ENCODE results near the gene NUMB. TPM values are rescaled to one million over a fixed set of nuclear protein-coding genes. Genes with fewer than 3 reads are reported as not detected.
A peak's percentile ranks its signal among the peaks of the same experiment; 100 is the strongest.

Gene NUMB
- total and polyA plus RNA-seq, 2 of the 13 experiments (the other 11 are each of a cell fraction or from before 2014, with no cell fraction given), result 20.3 to 71.1 TPM

DNA sequence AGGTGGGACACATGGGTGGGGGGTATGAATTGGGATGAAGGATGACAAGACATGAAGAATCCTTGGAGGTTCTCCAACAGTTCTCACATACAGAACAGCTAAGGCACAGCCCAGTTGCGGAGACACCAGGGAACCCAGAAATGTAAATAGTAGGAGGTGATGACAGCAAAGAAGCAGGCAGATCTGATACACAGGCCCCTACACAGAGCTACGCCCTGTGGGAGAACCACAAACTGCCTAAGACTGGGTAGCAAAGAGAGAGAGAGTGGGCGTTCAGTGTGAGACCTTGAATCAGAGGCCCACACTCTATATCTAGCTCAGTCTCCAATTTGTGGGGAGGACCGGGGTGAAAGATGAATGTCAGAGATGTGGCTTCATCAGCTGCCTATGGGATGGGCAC lies 9.5 kb upstream of the NUMB start:
- Histone ChIP-seq H3K79me2 (ENCODE audit: insufficient read depth, low read length) (peaks cover 10% of the 10 kb centered on the region), H2AFZ (ENCODE audit: low read length) (no peak overlapping the region), H3K4me2 (ENCODE audit: low read depth, low read length) (no peak overlapping the region), H3K9me3 (ENCODE audit: low read length) (no peaks in the 10 kb centered on the region), H3K27ac (ENCODE audit: extremely low read length, insufficient read depth, low read length) (no peak overlapping the region), H3K9ac (ENCODE audit: insufficient read depth, low read depth, low read length) (no peak overlapping the region), H3K4me3 (replicated peaks in 1 of 3; ENCODE audit: insufficient read depth in 1 of 3, low read depth in 2 of 3, low read length in 3 of 3) (no peak overlapping the region), H4K20me1 (ENCODE audit: insufficient read depth, low read length) (no peaks in the 10 kb centered on the region), H3K36me3 (replicated peaks in 1 of 2; ENCODE audit: control insufficient read depth in 1 of 2, insufficient read depth in 2 of 2, low read length in 2 of 2) (no peaks in the 10 kb centered on the region; a peak in 1 of 5 replicates), H3K27me3 (ENCODE audit: control insufficient read depth in 1 of 2, insufficient read depth in 2 of 2, low read length in 2 of 2) (no peaks in the 10 kb centered on the region), H3K4me1 (ENCODE audit: insufficient read depth, low read length) (peaks cover 55% of the 10 kb centered on the region)
- ChIA-PET CTCF (ENCODE audit: low intra/inter-chr PET ratio, low total read pairs) (no interaction called here), POLR2A (interaction anchor here (3.2 kb wide), 1 partner anchor 9 kb away, joined by 12 read pairs; the partner anchor contains the start of gene NUMB)
- ATAC-seq (no peak), FAIRE-seq (no peak), DNase-seq (ENCODE audit: low spot score) (no peak)
- in situ Hi-C loops (cut with HindIII; ENCODE audit: extremely low pct_ligation_motif_present, low pct_unique_long_range_greater_than_20kb), result loop anchor here (10.0 to 25.0 kb wide), 2 partner anchors 303 to 430 kb away; partner anchors contain the start of gene ZFYVE1
- TF ChIP-seq MED1 (CRISPR knock-in tag; IDR thresholded peaks at IDR 0.05), result no peak
- TF ChIP-seq ATF1 (CRISPR knock-in tag; IDR thresholded peaks at IDR 0.05), result no peak
- BruUV-seq (replicated peaks), result no TSS peak
- intact Hi-C loops (cut with micrococcal nuclease; ENCODE audit: unreplicated experiment), result no loop called here
- WGBS (ENCODE audit: low lambda C conversion rate), result 89% methylated on average over 4 of the region's 4 CpGs

DNA sequence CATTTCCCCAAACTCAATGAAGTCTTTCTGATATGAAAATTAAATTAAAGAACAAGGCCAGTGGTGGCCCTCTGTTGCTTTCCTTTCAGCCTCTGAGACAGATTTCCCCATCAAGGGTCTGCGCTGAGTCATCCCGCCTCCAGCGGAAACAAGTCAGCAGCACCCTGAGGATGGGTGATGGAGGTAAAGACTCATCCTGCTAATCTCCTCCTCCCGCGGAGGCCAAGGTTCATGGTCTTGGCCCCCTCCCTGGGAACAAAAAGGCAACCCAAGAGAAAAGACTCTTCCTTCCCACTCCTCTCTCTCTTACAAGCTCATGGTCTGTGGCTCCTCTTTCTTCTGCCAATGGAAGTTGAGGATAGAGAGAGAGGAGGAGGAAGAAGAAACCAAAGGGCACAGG lies 9.0 kb upstream of the NUMB start:
- ATAC-seq (no peak), DNase-seq (ENCODE audit: low spot score) (no peak), FAIRE-seq (no peak)
- H2AFZ ChIP-seq (ENCODE audit: low read length), result no peak overlapping the region
- intact Hi-C loops (cut with micrococcal nuclease; ENCODE audit: unreplicated experiment) (no loop called here), in situ Hi-C loops (cut with HindIII; ENCODE audit: extremely low pct_ligation_motif_present, low pct_unique_long_range_greater_than_20kb) (loop anchor here (10.0 to 25.0 kb wide), 2 partner anchors 303 to 430 kb away; partner anchors contain the start of gene ZFYVE1)
- TF ChIP-seq, protein P1, sequence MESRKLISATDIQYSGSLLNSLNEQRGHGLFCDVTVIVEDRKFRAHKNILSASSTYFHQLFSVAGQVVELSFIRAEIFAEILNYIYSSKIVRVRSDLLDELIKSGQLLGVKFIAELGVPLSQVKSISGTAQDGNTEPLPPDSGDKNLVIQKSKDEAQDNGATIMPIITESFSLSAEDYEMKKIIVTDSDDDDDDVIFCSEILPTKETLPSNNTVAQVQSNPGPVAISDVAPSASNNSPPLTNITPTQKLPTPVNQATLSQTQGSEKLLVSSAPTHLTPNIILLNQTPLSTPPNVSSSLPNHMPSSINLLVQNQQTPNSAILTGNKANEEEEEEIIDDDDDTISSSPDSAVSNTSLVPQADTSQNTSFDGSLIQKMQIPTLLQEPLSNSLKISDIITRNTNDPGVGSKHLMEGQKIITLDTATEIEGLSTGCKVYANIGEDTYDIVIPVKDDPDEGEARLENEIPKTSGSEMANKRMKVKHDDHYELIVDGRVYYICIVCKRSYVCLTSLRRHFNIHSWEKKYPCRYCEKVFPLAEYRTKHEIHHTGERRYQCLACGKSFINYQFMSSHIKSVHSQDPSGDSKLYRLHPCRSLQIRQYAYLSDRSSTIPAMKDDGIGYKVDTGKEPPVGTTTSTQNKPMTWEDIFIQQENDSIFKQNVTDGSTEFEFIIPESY (CRISPR knock-in tag; IDR thresholded peaks at IDR 0.05), result peak; percentile 46; the same call in 1 of the 2 replicates
- no peak for TF ChIP-seq ZNF224 (CRISPR knock-in tag; IDR thresholded peaks at IDR 0.05)
- no peak overlapping the region for H3K4me2 ChIP-seq (ENCODE audit: low read depth, low read length)
- H3K4me1 ChIP-seq (ENCODE audit: insufficient read depth, low read length), result peaks cover 50% of the 10 kb centered on the region
- H3K4me3 ChIP-seq (replicated peaks in 1 of 3; ENCODE audit: insufficient read depth in 1 of 3, low read depth in 2 of 3, low read length in 3 of 3), result no peak overlapping the region
- peaks cover 14% of the 10 kb centered on the region for H3K79me2 ChIP-seq (ENCODE audit: insufficient read depth, low read length)
- H4K20me1 ChIP-seq (ENCODE audit: insufficient read depth, low read length), result no peaks in the 10 kb centered on the region
- no peak overlapping the region for H3K9ac ChIP-seq (ENCODE audit: insufficient read depth, low read depth, low read length)
- no peaks in the 10 kb centered on the region for H3K27me3 ChIP-seq (ENCODE audit: control insufficient read depth in 1 of 2, insufficient read depth in 2 of 2, low read length in 2 of 2)
- H3K27ac ChIP-seq (ENCODE audit: extremely low read length, insufficient read depth, low read length), result no peak overlapping the region
- no TSS peak for BruUV-seq (replicated peaks)
- H3K9me3 ChIP-seq (ENCODE audit: low read length), result no peaks in the 10 kb centered on the region
- H3K36me3 ChIP-seq (replicated peaks in 1 of 2; ENCODE audit: control insufficient read depth in 1 of 2, insufficient read depth in 2 of 2, low read length in 2 of 2), result no peaks in the 10 kb centered on the region; a peak in 1 of 5 replicates
- POLR2A ChIA-PET, result interaction anchor here (3.2 kb wide), 1 partner anchor 9 kb away, joined by 12 read pairs; the partner anchor contains the start of gene NUMB
- WGBS (ENCODE audit: low lambda C conversion rate), result 93% methylated on average over 5 of the region's 5 CpGs
- CTCF ChIA-PET (ENCODE audit: low intra/inter-chr PET ratio, low total read pairs), result no interaction called here
